GM18502 (cell line): Measurements from ENCODE around the gene MRPL38.
A peak's percentile ranks its signal among the peaks of the same experiment; 100 is the strongest.
"Not testable (repeated sequence)": the region's sequence is repeated elsewhere in the genome, so short reads cannot be mapped to it uniquely, and the experiment has no call there.

Source experiments
- ATAC-seq: cut with Tn5 transposase; IDR thresholded peaks from one replicate; pipeline ENCODE4 v1.9.1; 2021; ENCODE audit warnings: mild to moderate bottlenecking; ENCODE audit not compliant: unreplicated experiment, poor library complexity

MRPL38 gene

GRCh38 chr17:75898065-75898464 is 6.6 kb downstream of the MRPL38 start:
- ATAC-seq = no peak

DNA sequence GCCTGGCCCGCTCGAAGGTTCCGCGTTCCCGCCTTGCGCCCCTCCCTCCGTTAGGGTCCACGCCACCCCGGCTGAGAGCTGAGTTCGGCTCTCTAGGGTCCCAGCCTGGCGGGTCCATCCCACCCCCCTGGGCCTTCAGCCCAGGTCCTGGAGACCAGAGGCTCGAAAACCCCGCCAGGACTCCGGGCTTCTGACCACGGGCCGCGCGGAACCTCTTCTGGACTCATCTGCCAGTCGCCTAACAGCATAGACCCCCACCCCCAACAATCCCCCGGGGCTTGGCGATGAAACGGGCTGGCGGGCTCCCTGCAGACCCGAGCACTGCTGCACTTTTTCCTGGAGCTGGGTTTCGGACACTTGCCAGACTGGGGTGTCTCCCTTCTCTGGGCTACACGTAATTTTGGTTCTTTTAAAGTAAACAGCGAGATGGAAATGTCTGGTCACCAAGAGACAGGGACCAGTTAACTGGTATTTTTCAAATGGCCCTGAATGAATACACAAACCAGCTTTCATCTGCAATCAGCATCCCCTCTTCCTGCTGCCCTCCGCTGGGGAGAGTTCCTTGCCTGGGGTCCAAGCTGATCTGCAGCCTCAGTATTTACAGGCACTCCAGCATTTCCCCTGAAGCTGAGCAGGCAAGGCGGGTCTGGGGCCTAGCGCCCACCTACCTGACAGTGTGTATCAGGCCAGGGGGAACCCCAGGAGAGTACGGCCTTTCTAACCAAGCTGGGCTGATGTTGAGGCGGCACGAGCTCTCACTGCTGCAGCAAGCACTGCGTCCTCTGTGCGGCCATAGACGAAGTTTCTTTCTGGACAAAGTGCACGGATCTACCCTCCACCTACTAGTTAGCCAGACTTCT is 7.3 kb downstream of the MRPL38 start:
- ATAC-seq = no peak

DNA sequence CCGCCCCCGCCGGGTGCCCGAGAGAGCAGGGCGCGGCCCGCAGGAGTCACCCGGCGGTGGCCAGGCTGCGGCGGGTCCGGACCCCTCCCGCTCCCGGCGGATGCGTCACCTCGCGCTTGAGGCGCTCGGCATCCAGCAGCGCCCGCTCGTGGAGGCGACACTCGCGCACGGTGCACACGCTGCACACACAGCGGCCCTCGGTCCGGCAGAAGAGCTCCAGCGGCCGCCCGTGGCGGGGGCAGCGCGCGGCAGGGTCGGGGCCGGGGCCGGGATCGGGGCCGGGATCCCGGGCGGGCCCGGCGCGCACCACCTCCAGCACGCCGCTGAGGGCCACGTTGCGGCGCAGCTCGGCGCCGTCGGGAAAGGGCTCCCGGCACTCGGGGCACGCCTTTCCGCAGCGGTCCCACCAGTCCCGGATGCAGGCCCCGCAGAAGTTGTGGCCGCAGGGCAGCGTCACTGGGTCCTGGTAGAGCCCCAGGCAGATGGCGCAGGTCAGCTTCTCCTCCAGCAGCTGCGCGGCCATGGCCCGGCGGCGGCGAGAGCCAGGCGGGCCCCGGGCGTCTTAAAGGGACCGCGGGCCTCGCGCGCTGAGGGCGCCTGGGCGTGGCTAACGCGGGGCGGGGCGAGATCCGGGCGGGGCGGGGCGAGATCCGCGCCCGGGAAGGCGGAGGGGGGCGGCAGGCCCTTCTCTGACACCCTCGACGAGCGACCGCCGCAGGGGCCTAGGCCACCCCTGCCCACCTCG is 8.1 kb downstream of the MRPL38 start, which contains the start of gene TRIM65:
TSS of gene TRIM65 (minus strand) at position 537 of the 745 bp plus-strand sequence. CDS start at position 523, 14 bp downstream.
- peak; percentile 70 for ATAC-seq

DNA sequence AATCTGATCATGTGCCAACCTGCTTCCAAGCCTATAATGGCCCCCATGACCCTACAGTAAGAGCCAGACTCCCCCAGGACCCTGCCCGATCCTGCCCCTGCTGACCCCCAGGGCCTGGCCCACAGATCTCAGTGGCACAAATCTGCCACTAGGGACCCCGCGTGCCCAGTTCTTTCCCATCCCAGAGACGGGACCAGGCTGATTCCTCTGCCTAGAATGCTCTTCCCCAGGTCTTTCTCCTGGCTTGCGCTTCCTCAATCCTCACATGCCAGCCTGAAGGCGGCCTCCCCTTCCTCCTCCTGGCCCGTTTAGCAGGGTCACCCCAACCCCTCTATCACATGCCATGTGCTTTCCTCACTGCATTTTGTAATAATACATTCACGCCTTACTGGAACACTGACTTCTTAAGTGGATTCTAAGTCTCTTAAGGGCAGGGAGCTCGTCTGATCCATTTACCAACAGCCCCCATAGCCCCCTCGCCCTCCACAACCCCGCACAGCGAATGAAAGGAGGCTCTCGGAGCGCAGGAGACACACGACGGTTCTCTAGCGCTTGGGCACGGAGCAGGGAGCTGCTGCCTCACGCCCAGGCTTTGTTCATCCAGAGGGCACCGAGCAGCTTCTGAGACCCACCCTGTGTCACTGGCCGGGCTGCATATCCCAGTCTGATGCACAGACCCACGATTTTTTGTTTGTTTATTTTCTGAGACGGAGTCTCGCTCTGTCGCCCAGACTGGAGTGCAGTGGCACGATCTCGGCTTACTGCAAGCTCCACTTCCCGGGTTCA is 9.1 kb downstream of the MRPL38 start:
- no peak for ATAC-seq

DNA sequence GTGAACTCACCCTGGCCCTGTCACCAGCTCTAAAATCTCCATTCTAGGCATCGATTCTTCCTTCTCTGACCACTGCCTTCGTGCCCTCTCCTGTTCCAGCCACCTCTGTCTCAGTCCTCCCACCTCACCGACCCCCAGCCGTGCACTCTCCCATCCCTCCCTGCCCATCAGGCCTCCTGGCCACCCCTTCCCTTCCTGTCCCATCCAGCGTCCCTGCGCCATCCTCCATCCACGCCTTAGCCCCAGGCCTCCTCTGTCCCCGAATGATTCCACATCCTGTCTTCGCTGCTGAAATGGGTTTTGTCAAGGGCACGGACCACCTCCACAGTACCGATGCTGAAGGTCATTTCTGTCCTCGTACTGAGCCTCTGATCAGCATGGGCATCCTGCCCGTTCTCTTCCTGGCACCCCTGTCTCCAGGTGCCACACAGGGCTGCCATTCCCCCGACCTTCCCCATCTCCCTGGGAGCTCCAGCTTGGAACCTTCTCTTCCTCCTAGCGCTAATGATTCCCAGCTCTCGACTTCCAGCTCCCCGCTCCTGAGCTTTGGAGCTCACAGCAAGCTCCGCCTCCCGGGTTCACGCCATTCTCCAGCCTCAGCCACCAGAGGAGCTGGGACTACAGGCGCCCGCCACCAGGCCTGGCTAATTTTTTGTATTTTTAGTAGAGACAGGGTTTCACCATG is 10.5 kb downstream of the MRPL38 start:
- ATAC-seq = no peak

DNA sequence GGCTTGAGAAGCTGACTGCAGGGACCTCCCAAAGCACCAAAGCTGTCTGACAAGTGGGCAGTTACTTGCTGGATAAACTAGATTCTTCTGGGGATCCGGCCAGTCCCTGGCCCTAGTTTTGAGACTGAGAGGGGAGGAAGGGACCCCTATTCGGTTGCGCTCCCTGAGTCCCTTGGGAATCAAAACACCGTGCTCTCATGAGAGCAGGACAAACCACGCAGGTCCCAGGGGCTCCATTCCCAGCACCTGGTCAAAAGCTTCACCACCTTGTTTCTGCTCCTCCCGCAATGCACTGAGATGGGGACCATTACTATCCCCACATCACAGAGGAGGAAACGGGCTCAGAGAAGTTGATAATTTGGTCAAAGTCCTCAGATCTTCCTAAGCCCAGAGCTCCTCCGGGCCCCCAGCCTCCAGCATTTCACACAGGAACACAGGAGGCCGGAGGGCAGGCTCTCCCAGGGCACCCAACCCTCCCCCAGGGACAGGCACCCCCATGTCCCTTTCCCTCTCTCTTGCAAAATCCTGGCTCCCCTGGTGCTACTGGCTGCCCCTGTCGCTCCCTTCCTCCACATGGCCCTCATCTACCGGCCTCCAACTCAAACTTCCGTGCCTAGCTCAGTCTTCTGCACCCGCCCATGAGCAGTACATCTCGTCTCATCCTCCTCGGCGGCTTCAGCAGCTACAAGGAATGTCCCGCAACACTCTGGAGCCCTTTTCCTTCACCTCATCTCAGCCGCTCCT is 11.2 kb downstream of the MRPL38 start:
- no peak for ATAC-seq

GRCh38 chr17:75892556-75893224 is 12.0 kb downstream of the MRPL38 start:
- no peak for ATAC-seq

- ATAC-seq = no peak
Measured at GRCh38 chr17:75891605-75892555, 12.8 kb downstream of the MRPL38 start.

DNA sequence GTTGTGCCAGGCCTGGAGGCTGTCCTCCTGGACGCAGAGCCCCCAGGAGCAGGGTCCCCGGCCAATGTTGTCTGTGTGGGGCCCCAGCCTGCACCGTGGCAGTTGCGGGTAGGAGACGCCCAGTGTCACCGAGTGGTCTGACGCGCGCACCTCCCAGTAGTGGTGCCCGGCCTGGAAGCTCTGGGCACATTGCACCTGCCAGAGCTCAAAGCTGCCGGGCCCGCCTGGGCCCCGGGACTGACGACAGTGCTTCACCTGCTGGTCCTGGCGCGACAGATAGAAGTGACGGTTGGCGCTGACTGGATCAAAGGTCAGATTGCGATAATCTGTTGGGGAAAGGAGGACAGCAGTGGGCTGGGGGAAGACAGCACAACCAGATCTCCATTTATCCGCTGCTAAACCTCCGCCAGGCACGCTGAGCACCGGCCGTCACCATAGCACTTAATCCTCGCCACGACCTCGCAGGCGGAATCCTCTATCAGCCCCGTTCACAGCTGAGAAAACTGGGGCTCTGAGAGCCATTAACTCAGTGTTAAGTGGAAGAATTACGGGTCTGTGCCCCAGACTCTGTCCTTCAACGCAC is 13.6 kb downstream of the MRPL38 start:
- ATAC-seq = no peak

- no peak for ATAC-seq
Measured at GRCh38 chr17:75889454-75889853, 15.2 kb downstream of the MRPL38 start.

- ATAC-seq = no peak
Measured at GRCh38 chr17:75888484-75888883, 16.2 kb downstream of the MRPL38 start.

- ATAC-seq = not testable (repeated sequence)
Measured at GRCh38 chr17:75885860-75886259, 18.8 kb downstream of the MRPL38 start.

- no peak for ATAC-seq
Measured at GRCh38 chr17:75885431-75885830, 19.3 kb downstream of the MRPL38 start.

- no peak for ATAC-seq
Measured at GRCh38 chr17:75881678-75882454, 22.8 kb downstream of the MRPL38 start.

DNA sequence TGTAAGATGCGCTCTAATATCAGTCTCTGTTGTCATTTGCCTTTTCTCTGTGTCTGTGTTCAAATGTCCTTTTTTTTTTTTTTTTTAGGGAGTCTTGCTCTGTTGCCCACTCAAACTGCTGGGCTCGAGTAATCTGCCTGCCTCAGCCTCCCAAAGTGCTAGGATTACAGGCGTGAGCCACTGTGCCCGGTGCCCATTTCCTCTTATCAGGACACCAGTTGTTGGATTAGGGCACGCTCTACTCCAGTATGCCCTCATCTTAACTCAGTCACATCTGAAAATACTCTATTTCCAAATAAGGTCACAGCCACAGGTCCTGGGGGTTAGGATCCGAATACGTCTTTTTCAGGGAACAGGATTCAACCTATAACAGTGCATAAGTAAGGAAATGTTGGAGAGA is 24.4 kb downstream of the MRPL38 start:
- ATAC-seq = no peak

- peak; percentile 27 for ATAC-seq
Measured at GRCh38 chr17:75878174-75878998, 26.3 kb downstream of the MRPL38 start, which contains the start of gene TRIM47. Gene TRIM47, minus strand, starts transcription at chr17:75878581. Its CDS starts 33 bp downstream, at chr17:75878548.
